Panc1 (cell line): ENCODE results near the gene PPP4R3C. TPM values are rescaled to one million over a fixed set of nuclear protein-coding genes. Genes with fewer than 3 reads are reported as not detected.

Experiments
- ATAC-seq: fragments of 200-7000 bp; cut with Tn5 transposase; 2 replicates; pipeline ENCODE4 v1.9.1; 2020; ENCODE audit warnings: mild to moderate bottlenecking, moderate library complexity
- BruUV-seq: library from RNA; stranded (reverse); fragments of 400-500 nt; replicated peaks from 2 replicates; lab custom pipeline; 2021; lab: Mats Ljungman, UMichigan
- CTCF ChIA-PET: fragments of 300-600 bp; sonication (Branson Sonifier 250); formaldehyde crosslinking; loops from one replicate; lab custom pipeline; 2022; ENCODE audit warnings: antibody characterized with exemption; lab: Charles Lee
- POLR2A ChIA-PET: fragments of 300-600 bp; sonication (Branson Sonifier 250); formaldehyde crosslinking; loops from one replicate; lab custom pipeline; 2022; ENCODE audit warnings: antibody characterized with exemption; lab: Charles Lee
- DNase-seq: peaks from one replicate; pipeline ENCODE4 v3.0.0-alpha.2; 2010; ENCODE audit warnings: low read depth, low spot score
- H3K27ac ChIP-seq: 2 replicates; pipeline ENCODE4 v1.5.1; 2011; ENCODE audit warnings: mild to moderate bottlenecking, low read length, inconsistent platforms
- H3K27me3 ChIP-seq: fragments of 200-500 bp; sonication (Bioruptor generic); 2 replicates; pipeline ENCODE4 v1.6.0; 2014; ENCODE audit warnings: low read length, inconsistent platforms; ENCODE audit not compliant: control insufficient read depth, insufficient read depth
- H3K36me3 ChIP-seq: fragments of 200-500 bp; sonication (Bioruptor generic); 2 replicates; pipeline ENCODE4 v1.5.1; 2014; ENCODE audit warnings: inconsistent platforms, mild to moderate bottlenecking, low read length, moderate library complexity; ENCODE audit not compliant: control insufficient read depth, insufficient read depth
- H3K4me1 ChIP-seq: 2 replicates; pipeline ENCODE4 v1.5.1; 2011; ENCODE audit warnings: inconsistent platforms, mild to moderate bottlenecking, low read length, moderate library complexity; ENCODE audit not compliant: control insufficient read depth, insufficient read depth
- H3K4me3 ChIP-seq, 2 experiments: 2 replicates each; pipeline ENCODE4 v1.5.1; 2011 to 2012; ENCODE audit warnings: low read depth in 2 of 2, low read length in 2 of 2, mild to moderate bottlenecking in 2 of 2, inconsistent platforms in 1 of 2, moderate library complexity in 1 of 2
- H3K9me3 ChIP-seq: fragments of 200-500 bp; sonication (Bioruptor generic); 2 replicates; pipeline ENCODE4 v1.5.1; 2014; ENCODE audit warnings: low read depth, mild to moderate bottlenecking, inconsistent platforms, low read length, moderate library complexity; ENCODE audit not compliant: control insufficient read depth, insufficient read depth
- POLR2AphosphoS5 ChIP-seq: IDR thresholded peaks from 2 replicates; pipeline ENCODE4 v1.6.1; 2012; ENCODE audit warnings: mild to moderate bottlenecking, low read depth, low read length, moderate library complexity
- SIN3A ChIP-seq: IDR thresholded peaks from 2 replicates; pipeline ENCODE4 v1.6.1; 2012; ENCODE audit warnings: low read depth, mild to moderate bottlenecking, low read length, moderate library complexity, borderline replicate concordance; ENCODE audit not compliant: insufficient read depth
- TCF7L2 ChIP-seq: IDR thresholded peaks from 2 replicates; pipeline ENCODE4 v1.6.1; 2011; ENCODE audit warnings: mild to moderate bottlenecking, low read depth, low read length, inconsistent platforms
- in situ Hi-C: cut with HindIII; loops from 2 replicates; pipeline ENCODE4 v1.10.0; 2016; ENCODE audit warnings: low sequenced_read_pairs, low pct_unique_long_range_greater_than_20kb
- intact Hi-C: fragments of 100-400 bp; cut with micrococcal nuclease; formaldehyde crosslinking; loops from one replicate; pipeline ENCODE4 v1.10.0; 2022; ENCODE audit not compliant: unreplicated experiment
- total RNA-seq: library from RNA; stranded (reverse); gene quantifications from one replicate; pipeline ENCODE4 v1.2.1, GENCODE V29; 2021; ENCODE audit not compliant: unreplicated experiment
- TF ChIP-seq, protein P1 (sequence below), 2 experiments: IDR thresholded peaks; 2 replicates each; pipeline ENCODE4 v1.6.1; 2011 to 2012; ENCODE audit warnings: low read depth in 2 of 2, control low read depth in 1 of 2, low read length in 1 of 2, mild to moderate bottlenecking in 1 of 2, moderate library complexity in 1 of 2; ENCODE audit not compliant: insufficient read depth in 1 of 2
- TF ChIP-seq, protein P2 (sequence below): fragments of 450-650 bp; IDR thresholded peaks from 2 replicates; pipeline ENCODE4 v1.5.1; 2017; ENCODE audit warnings: mild to moderate bottlenecking

PPP4R3C gene
- total RNA-seq, 1 experiment from 2014 or later: not detected

DNA sequence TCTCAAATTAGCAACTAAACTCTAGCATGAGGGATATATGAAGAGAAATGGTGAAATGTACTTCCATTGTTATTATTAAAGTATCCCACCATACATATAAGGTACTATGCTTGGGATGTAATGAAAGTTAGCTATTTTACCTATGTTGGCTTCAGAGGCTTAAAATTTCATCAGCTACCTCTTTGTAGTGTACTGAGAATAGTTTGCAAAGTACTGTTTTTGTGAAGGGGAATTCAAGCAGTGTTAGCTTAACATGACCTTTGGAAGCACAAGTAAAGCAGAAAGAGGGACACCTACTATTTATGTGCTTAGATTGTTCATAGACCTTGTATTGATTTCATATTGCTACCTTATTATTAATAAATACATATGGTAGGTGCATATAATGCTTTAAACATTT is 11.8 kb downstream of the PPP4R3C start:
- ChIA-PET CTCF (no interaction called here), POLR2A (no interaction called here)
- Histone ChIP-seq H3K36me3 (no peaks in the 10 kb centered on the region), H3K4me1 (no peaks in the 10 kb centered on the region), H3K27ac (no peak overlapping the region), H3K9me3 (no peaks in the 10 kb centered on the region), H3K4me3 (no peak overlapping the region), H3K27me3 (no peaks in the 10 kb centered on the region)
- no peak for TF ChIP-seq SIN3A
- TF ChIP-seq POLR2AphosphoS5: no peak
- no peak for ATAC-seq
- DNase-seq: no peak
- intact Hi-C loops (no loop called here), in situ Hi-C loops (no loop called here)
- no TSS peak for BruUV-seq

DNA sequence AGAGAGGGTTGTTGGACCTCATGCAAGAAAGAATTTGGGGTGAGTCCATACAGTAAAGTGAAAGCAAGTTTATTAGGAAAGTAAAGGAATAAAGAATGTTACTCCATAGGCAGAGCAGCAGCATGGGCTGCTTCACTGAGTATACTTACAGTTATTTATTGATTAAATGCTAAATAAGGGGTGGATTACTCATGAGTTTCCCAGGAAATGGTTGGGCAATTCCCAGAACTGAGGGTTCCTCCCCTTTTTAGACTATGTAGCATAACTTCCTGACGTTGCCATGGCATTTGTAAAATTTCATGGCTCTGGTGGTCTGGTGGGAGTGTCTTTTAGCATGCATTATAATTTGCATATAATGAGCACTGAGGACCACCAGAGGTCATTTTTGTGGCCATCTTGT is 16.7 kb downstream of the PPP4R3C start:
- in situ Hi-C loops (no loop called here), intact Hi-C loops (no loop called here)
- no TSS peak for BruUV-seq
- DNase-seq (no peak), ATAC-seq (no peak)
- H3K4me3 ChIP-seq: no peak overlapping the region
- H3K36me3 ChIP-seq: no peaks in the 10 kb centered on the region
- H3K9me3 ChIP-seq: no peaks in the 10 kb centered on the region
- H3K27me3 ChIP-seq: no peaks in the 10 kb centered on the region
- ChIA-PET POLR2A (no interaction called here), CTCF (no interaction called here)
- no peaks in the 10 kb centered on the region for H3K4me1 ChIP-seq
- no peak for TF ChIP-seq TCF7L2
- no peak for TF ChIP-seq SIN3A
- TF ChIP-seq, protein P1, sequence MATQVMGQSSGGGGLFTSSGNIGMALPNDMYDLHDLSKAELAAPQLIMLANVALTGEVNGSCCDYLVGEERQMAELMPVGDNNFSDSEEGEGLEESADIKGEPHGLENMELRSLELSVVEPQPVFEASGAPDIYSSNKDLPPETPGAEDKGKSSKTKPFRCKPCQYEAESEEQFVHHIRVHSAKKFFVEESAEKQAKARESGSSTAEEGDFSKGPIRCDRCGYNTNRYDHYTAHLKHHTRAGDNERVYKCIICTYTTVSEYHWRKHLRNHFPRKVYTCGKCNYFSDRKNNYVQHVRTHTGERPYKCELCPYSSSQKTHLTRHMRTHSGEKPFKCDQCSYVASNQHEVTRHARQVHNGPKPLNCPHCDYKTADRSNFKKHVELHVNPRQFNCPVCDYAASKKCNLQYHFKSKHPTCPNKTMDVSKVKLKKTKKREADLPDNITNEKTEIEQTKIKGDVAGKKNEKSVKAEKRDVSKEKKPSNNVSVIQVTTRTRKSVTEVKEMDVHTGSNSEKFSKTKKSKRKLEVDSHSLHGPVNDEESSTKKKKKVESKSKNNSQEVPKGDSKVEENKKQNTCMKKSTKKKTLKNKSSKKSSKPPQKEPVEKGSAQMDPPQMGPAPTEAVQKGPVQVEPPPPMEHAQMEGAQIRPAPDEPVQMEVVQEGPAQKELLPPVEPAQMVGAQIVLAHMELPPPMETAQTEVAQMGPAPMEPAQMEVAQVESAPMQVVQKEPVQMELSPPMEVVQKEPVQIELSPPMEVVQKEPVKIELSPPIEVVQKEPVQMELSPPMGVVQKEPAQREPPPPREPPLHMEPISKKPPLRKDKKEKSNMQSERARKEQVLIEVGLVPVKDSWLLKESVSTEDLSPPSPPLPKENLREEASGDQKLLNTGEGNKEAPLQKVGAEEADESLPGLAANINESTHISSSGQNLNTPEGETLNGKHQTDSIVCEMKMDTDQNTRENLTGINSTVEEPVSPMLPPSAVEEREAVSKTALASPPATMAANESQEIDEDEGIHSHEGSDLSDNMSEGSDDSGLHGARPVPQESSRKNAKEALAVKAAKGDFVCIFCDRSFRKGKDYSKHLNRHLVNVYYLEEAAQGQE (IDR thresholded peaks at IDR 0.05; ENCODE audit: insufficient read depth in 1 of 2, low read depth in 2 of 2, low read length in 1 of 2): no peak
- TF ChIP-seq POLR2AphosphoS5: no peak
- H3K27ac ChIP-seq: no peak overlapping the region

DNA sequence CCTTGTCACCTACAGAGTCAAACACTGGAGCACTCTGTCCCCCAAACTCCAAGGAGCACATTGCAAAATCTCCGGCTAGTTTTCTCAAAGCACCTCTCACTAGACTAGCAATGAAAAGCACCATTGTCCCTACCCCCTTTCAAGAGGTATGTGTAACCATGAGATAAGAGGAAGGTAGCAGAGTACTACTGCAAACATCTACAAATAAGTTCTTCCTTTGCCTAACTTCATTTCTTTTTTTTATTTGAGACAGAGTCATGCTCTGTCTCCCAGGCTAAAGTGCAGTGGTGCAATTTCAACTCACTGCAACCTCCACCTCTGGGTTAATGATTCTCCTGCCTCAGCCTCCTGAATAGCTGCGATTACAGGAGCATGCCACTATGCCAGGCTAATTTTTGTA is 17.7 kb downstream of the PPP4R3C start:
- BruUV-seq: no TSS peak
- no peaks in the 10 kb centered on the region for H3K27me3 ChIP-seq
- TF ChIP-seq, protein P1 (IDR thresholded peaks at IDR 0.05; ENCODE audit: insufficient read depth in 1 of 2, low read depth in 2 of 2, low read length in 1 of 2): no peak
- TF ChIP-seq TCF7L2 (no peak), SIN3A (no peak), POLR2AphosphoS5 (no peak)
- TF ChIP-seq, protein P2, sequence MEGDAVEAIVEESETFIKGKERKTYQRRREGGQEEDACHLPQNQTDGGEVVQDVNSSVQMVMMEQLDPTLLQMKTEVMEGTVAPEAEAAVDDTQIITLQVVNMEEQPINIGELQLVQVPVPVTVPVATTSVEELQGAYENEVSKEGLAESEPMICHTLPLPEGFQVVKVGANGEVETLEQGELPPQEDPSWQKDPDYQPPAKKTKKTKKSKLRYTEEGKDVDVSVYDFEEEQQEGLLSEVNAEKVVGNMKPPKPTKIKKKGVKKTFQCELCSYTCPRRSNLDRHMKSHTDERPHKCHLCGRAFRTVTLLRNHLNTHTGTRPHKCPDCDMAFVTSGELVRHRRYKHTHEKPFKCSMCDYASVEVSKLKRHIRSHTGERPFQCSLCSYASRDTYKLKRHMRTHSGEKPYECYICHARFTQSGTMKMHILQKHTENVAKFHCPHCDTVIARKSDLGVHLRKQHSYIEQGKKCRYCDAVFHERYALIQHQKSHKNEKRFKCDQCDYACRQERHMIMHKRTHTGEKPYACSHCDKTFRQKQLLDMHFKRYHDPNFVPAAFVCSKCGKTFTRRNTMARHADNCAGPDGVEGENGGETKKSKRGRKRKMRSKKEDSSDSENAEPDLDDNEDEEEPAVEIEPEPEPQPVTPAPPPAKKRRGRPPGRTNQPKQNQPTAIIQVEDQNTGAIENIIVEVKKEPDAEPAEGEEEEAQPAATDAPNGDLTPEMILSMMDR: no peak
- POLR2A ChIA-PET: no interaction called here
- DNase-seq (no peak), ATAC-seq (no peak)
- H3K4me3 ChIP-seq: no peak overlapping the region
- no peaks in the 10 kb centered on the region for H3K36me3 ChIP-seq
- no peaks in the 10 kb centered on the region for H3K4me1 ChIP-seq
- H3K27ac ChIP-seq: no peak overlapping the region
- in situ Hi-C loops: no loop called here
- CTCF ChIA-PET: no interaction called here
- H3K9me3 ChIP-seq: no peaks in the 10 kb centered on the region
- intact Hi-C loops: no loop called here
